ENCODE results near the gene RBM5. TPM values are rescaled to one million over a fixed set of nuclear protein-coding genes. Genes with fewer than 3 reads are reported as not detected.

Gene RBM5
- total RNA-seq, 1 donor from 2014 or later, result 372 TPM

DNA sequence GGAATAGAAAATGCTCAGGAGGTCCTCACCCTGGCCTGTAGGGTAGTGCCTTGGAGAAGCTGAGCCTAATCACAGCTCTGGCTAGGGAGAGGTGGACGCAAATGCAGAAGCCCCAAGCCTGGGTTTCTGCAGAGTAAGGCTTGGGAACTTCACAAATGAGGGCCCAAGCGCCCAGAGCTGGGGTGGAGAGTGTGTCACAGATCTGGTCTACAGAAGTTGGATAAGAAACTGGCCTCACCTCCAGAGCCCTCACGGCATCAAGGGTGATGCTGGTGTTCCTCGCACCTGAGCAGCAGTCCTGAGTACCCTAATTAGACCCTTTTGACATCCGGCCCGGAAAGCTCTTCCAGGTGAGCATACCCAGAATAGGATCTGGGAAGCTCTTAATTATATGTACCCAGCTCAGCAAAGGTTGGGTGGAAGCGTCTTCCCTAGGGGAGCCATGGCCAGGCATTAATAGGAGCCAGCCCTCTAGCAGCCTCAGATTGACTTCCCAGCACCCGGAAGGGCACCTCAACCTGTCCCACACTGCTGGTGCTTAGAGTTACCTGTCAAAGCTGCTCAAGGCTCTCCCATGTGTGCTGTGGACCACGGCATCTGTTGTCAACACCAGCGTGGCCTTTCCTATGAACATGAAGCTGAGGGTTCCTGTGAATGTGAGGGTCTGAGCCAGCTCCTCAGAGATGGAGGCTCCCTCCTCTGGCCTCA lies 31.8 kb downstream of the RBM5 start:
- H3K4me1 ChIP-seq, result peaks cover 19% of the 10 kb centered on the region
- H3K4me3 ChIP-seq, result no peak overlapping the region
- H3F3A ChIP-seq (ENCODE audit: low read depth), result peaks cover 46% of the 10 kb centered on the region
- H3K36me3 Mint-ChIP-seq, result peaks cover 25% of the 10 kb centered on the region
- no peak for DNase-seq (ENCODE audit: low spot score)
- no peaks in the 10 kb centered on the region for H3K79me2 ChIP-seq (ENCODE audit: low read depth)
- peaks cover 2% of the 10 kb centered on the region for H3K27me3 Mint-ChIP-seq (ENCODE audit: insufficient read depth, low read depth)
- TF ChIP-seq EZH2 (IDR thresholded peaks at IDR 0.05), result no peak
- no peak for TF ChIP-seq CTCF (IDR thresholded peaks at IDR 0.05)
- no peak for TF ChIP-seq EZH2phosphoT487 (IDR thresholded peaks at IDR 0.05)
- no peak overlapping the region for H3K27ac Mint-ChIP-seq
- H3K4me2 ChIP-seq, result no peak overlapping the region
- H3K36me3 ChIP-seq, result peaks cover 8% of the 10 kb centered on the region
- H3K27ac ChIP-seq, result no peak overlapping the region
- no peak overlapping the region for H3K4me3 Mint-ChIP-seq
- no peaks in the 10 kb centered on the region for H3K9me3 Mint-ChIP-seq
- H3K27me3 ChIP-seq, result no peaks in the 10 kb centered on the region
- peaks cover 12% of the 10 kb centered on the region for H4K20me1 ChIP-seq (ENCODE audit: low read depth)
- H2AFZ ChIP-seq (replicated peaks), result no peak overlapping the region
- peaks cover 16% of the 10 kb centered on the region for H3K4me1 Mint-ChIP-seq
- H3K9ac ChIP-seq, result no peak overlapping the region
- no peaks in the 10 kb centered on the region for H3K9me3 ChIP-seq (ENCODE audit: low read depth)

DNA sequence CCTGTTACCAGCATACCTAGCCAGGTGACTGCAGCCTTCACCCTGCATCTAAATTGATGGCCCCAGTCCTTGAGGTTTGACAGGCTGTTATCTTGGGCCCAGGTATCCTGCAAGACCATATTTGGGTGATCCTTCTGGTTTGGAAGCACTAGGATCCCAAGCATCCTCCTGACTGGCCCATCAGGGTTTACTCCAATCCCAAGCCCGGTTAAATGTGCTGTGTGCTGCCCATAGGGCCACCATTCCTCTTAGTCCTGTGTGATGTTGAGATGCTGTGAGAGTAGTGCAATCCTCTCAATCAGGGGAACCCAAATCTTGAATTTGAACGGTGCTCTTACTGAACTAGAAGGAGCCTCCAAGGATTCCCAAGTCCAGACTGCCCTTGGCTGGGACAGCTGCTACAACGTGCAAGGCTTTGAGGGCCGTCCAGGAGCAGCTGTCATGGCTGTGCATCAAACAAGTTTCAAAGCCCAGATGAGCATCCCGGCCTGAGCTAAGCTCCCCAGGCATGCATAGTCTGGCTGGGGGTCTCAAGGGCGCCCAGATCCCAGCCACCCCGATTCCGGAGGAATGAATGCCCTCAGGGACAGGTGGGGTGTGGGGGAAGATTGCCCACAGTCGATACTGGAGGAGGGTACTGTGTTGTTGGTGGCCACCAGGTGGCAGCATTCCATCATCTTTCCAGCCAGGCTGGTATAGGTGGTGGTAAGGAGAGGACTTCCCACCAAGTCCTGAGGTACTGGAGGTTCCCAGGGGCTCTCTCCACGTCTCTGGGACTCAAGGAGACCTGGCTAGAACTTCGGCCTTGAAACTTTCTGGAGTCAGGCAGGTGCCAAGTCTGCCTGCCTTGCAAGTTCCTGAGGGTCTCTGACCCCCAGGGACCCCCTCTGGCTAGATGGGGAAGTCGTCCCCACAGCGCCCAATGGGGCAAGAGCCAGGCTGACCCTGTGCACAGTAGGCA lies 32.6 kb downstream of the RBM5 start:
- Histone ChIP-seq H3K79me2 (ENCODE audit: low read depth) (no peaks in the 10 kb centered on the region), H3K27ac (no peak overlapping the region), H3K4me3 (no peak overlapping the region), H3K27me3 (no peaks in the 10 kb centered on the region), H2AFZ (replicated peaks) (no peak overlapping the region), H3K9me3 (ENCODE audit: low read depth) (no peaks in the 10 kb centered on the region), H3K36me3 (peaks cover 7% of the 10 kb centered on the region), H3K9ac (no peak overlapping the region), H4K20me1 (ENCODE audit: low read depth) (peaks cover 12% of the 10 kb centered on the region), H3K4me2 (no peak overlapping the region), H3F3A (ENCODE audit: low read depth) (peaks cover 43% of the 10 kb centered on the region), H3K4me1 (peaks cover 28% of the 10 kb centered on the region)
- no peak overlapping the region for H3K27ac Mint-ChIP-seq
- H3K4me3 Mint-ChIP-seq, result no peak overlapping the region
- TF ChIP-seq EZH2phosphoT487 (IDR thresholded peaks at IDR 0.05) (no peak), CTCF (IDR thresholded peaks at IDR 0.05) (peak; percentile 93)
- peaks cover 2% of the 10 kb centered on the region for H3K27me3 Mint-ChIP-seq (ENCODE audit: insufficient read depth, low read depth)
- H3K4me1 Mint-ChIP-seq, result peaks cover 24% of the 10 kb centered on the region
- peak; percentile 85 for DNase-seq (ENCODE audit: low spot score)
- no peaks in the 10 kb centered on the region for H3K9me3 Mint-ChIP-seq
- peaks cover 17% of the 10 kb centered on the region for H3K36me3 Mint-ChIP-seq

DNA sequence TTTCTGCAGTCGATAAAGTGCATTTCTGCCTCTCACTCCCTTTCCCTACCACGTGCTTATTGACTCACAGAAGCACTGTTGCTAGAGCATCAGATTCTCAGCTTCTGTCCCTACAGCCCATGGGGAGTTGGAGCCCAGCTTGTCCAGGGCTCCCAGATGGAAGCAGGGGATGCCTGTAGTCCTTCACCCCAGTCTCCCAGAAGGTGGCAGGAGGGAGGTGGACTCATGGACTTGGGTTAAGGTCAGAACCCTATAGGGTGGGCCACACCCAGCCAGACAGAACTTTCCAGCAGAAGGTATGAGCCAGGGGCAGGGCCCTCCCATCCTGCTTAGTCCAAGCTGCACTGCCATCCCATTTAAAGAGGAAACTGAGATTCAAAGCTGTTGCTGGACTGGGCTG lies 33.4 kb downstream of the RBM5 start:
- peaks cover 12% of the 10 kb centered on the region for H4K20me1 ChIP-seq (ENCODE audit: low read depth)
- no peak overlapping the region for H3K9ac ChIP-seq
- no peak overlapping the region for H3K27ac ChIP-seq
- no peaks in the 10 kb centered on the region for H3K79me2 ChIP-seq (ENCODE audit: low read depth)
- H3K9me3 ChIP-seq (ENCODE audit: low read depth), result no peaks in the 10 kb centered on the region
- DNase-seq (ENCODE audit: low spot score), result no peak
- peaks cover 38% of the 10 kb centered on the region for H3F3A ChIP-seq (ENCODE audit: low read depth)
- no peak overlapping the region for H3K4me3 ChIP-seq
- no peak for TF ChIP-seq EZH2phosphoT487 (IDR thresholded peaks at IDR 0.05)
- no peak for TF ChIP-seq EZH2 (IDR thresholded peaks at IDR 0.05)
- no peak for TF ChIP-seq CTCF (IDR thresholded peaks at IDR 0.05)
- no peak overlapping the region for H3K27ac Mint-ChIP-seq
- H3K4me3 Mint-ChIP-seq, result no peak overlapping the region
- H3K27me3 Mint-ChIP-seq (ENCODE audit: insufficient read depth, low read depth), result peaks cover 2% of the 10 kb centered on the region
- peaks cover 35% of the 10 kb centered on the region for H3K4me1 ChIP-seq
- no peak overlapping the region for H2AFZ ChIP-seq (replicated peaks)
- peaks cover 13% of the 10 kb centered on the region for H3K36me3 Mint-ChIP-seq
- H3K9me3 Mint-ChIP-seq, result no peaks in the 10 kb centered on the region
- H3K4me2 ChIP-seq, result no peak overlapping the region
- peaks cover under 1% of the 10 kb centered on the region for H3K36me3 ChIP-seq
- peaks cover 28% of the 10 kb centered on the region for H3K4me1 Mint-ChIP-seq
- H3K27me3 ChIP-seq, result no peaks in the 10 kb centered on the region

All from neural progenitor cell (in vitro differentiated cells).